Panc1 (cell line): ENCODE data around the gene RETREG1.

Source experiments
- POLR2AphosphoS5 ChIP-seq: IDR thresholded peaks from 2 replicates; pipeline ENCODE4 v1.6.1; 2012; ENCODE audit warnings: mild to moderate bottlenecking, low read depth, low read length, moderate library complexity
- TF ChIP-seq, protein P1 (sequence below): fragments of 450-650 bp; IDR thresholded peaks from 2 replicates; pipeline ENCODE4 v1.5.1; 2017; ENCODE audit warnings: mild to moderate bottlenecking

- TF ChIP-seq, protein P1, sequence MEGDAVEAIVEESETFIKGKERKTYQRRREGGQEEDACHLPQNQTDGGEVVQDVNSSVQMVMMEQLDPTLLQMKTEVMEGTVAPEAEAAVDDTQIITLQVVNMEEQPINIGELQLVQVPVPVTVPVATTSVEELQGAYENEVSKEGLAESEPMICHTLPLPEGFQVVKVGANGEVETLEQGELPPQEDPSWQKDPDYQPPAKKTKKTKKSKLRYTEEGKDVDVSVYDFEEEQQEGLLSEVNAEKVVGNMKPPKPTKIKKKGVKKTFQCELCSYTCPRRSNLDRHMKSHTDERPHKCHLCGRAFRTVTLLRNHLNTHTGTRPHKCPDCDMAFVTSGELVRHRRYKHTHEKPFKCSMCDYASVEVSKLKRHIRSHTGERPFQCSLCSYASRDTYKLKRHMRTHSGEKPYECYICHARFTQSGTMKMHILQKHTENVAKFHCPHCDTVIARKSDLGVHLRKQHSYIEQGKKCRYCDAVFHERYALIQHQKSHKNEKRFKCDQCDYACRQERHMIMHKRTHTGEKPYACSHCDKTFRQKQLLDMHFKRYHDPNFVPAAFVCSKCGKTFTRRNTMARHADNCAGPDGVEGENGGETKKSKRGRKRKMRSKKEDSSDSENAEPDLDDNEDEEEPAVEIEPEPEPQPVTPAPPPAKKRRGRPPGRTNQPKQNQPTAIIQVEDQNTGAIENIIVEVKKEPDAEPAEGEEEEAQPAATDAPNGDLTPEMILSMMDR, result no peak
- no peak for TF ChIP-seq POLR2AphosphoS5
Observed at GRCh38 chr5:16600946-16601345, 15.9 kb downstream of the RETREG1 start.
